ENCODE results near the gene DVL1. TPM values are rescaled to one million over a fixed set of nuclear protein-coding genes. Genes with fewer than 3 reads are reported as not detected.
A peak's percentile ranks its signal among the peaks of the same experiment; 100 is the strongest.

Gene DVL1
- total RNA-seq, 8 experiments from 2014 or later: 47.8 to 81.4 (median 56.8) TPM

DNA sequence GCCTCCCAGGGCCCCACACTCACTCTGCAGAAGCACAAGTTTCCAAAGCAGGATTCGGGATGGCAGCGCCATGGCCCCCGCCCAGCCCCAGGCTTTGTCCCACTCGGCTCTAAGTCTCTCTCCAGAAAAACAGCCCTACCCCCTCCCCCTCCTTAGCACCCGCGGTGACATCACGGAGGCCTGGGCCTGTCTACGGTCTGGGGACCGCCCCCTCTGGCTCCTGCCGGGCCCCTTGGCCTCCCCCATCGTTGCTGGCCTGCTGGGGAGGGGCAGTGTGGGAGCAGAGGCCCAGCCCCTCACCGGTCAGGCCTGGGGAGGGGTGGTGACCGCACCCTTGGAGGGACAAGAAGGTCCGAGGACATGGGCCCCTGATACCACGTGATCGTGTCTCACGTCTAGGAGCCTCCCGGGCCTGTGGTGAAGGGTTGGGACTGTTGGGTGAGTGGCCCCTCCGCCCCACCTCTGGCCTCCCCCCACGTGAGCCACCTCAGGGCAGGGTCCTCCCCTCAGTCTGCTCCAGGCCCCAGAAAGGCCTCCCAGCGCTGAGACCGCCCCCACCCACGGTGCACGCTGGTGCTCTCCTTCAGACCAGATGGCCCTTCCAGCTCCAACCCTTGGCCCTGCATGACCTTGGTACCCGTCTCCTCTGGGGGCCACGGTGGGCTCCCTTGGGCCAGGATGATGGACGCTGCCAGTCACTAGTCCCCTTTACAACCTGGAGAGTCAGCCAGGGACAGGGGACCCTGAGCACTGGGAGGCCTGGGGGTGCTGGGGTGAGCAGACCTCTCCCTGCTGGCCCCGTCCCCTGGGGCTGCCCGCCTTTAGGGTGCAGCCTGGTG lies 9.4 kb upstream of the DVL1 start, which contains the start of gene MXRA8:
MXRA8 (minus strand) TSS at position 123 of the 839 bp plus-strand sequence; CDS start at position 72, 51 bp downstream.
- in situ Hi-C loops (cut with MboI; ENCODE audit: low pct_unique_long_range_greater_than_20kb in 2 of 9, low sequenced_read_pairs in 9 of 9, unreplicated experiment in 9 of 9): no loop called here

DNA sequence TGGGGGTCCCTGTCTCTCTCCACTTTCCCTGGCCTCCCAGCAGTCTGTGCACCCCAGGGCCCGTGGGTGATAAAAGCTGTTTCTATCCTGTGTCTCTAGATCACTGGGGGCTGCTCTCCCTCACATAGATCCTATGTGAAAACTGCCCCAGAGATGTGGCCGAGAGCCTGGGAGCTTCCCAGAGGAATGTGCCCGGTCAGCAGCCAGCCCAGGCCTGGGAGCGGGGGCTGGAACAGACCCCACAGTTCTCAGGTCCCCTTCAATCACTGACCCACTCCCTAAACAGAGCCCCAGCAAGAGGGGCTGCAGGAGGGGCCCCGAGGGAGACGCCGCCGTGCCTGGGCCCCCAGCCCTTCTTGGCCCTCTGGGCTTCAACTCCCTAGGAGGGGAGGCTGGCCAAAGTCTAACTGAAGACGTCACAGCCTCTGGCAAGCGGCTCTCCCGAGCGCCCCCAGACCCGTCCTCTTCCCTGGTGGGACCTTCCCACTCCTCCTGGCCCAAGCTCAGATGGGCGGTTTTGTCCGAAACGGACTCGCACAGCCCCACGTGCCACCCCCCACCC lies 8.7 kb upstream of the DVL1 start:
- peak overlapping the region; percentile 26 to 31 for H3K27ac ChIP-seq
- in situ Hi-C loops (cut with MboI; ENCODE audit: low pct_unique_long_range_greater_than_20kb in 2 of 9, low sequenced_read_pairs in 9 of 9, unreplicated experiment in 9 of 9): no loop called here
- peaks cover 49 to 69% of the 10 kb centered on the region in 2 donors for H3K4me1 ChIP-seq (replicated peaks in 1 of 2)
- 0 to 60% (median 20%) methylated on average over 1 of the region's 18 CpGs; no CpG with 5 or more reads in 7 of the 10 experiments for WGBS, 10 experiments
- H3K4me3 ChIP-seq: peak overlapping the region in 4 of 5 donors; percentile 14 to 28 (median 18)
- peak; percentile 1 to 24 (median 18) for ATAC-seq (replicated peaks in 6 of 8)

More for the DNA sequence above, 9.4 kb upstream of the DVL1 start, which contains the start of gene MXRA8:
- 48 to 94% (median 85%) methylated on average over 2 to 7 of the region's 29 CpGs; no CpG with 5 or more reads in 7 of the 10 experiments for WGBS, 10 experiments
- Histone ChIP-seq H3K4me1 (replicated peaks in 1 of 2) (peaks cover 49 to 63% of the 10 kb centered on the region in 2 donors), H3K27ac (peak within 1 kb of the TSS; percentile 26 to 76), H3K4me3 (peak within 1 kb of the TSS in 4 of 5 donors; percentile 14 to 28 (median 18))
- ATAC-seq (replicated peaks in 6 of 8): peak; percentile 38 to 77 (median 62)

DNA sequence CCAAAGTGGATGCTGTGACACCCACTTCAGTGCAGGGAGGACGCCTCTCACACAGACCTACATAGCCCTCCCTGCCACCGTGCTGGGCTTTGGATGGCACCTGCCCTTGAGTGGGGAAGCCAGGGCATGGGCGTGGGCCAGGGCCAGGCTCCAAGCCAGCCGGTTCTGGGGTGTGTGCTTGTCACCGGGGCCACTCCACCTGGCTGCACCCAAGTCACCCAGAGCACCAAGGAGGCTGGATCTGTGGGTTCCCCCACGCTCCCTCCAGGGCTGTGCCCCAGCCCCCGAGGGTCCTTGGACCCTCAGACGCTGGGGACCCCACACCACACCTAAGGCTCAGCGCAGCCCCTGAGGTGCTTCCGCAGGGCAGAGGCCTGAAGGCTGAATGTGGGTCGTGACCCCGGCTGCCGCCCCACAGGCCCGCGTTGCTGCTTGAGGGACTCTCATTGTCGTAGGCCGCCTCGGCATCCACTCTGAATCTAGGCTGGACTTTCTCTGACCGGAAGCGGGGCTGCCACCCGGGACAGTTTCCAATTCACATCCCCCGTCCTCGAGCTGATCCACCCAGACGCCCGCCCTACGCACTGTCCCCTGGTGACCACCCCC lies 7.7 kb upstream of the DVL1 start:
- in situ Hi-C loops (cut with MboI; ENCODE audit: low pct_unique_long_range_greater_than_20kb in 2 of 9, low sequenced_read_pairs in 9 of 9, unreplicated experiment in 9 of 9): no loop called here
- WGBS, 10 experiments: 5 to 85% methylated on average over 4 to 8 of the region's 26 CpGs; no CpG with 5 or more reads in 8 of the 10 experiments

DNA sequence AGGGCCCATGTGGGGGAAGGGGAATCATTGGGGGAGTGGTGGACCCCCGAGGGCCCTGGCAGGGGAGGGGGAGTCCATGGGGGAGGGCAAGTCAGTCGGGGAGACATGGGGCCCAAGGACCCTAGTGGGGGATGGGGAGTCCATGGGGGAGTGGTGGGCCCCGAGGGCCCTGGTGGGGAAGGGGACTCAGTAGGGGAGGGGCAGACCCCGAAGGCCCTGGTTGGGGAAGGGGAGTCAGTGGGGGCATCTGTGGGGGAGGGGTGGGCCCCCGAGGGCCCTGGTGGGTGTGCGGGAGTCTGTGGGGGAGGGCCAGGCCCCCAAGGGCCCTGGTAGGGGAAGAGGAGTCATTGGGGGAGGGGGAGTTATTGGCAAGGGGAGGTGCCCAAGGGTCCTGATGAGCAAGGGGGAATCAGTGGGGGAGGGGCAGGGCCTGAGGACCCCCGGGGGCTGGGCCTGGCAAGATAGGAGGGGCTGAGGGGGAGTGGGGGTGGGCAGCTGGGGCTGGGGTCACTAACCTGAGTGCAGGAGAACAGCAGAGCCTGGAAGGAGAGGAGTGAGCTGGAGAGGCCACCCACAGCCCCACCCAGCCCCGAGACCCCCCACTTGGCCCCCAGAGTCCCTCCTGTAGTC lies 7.1 kb upstream of the DVL1 start:
- no CpG with 5 or more reads among the region's 8 CpGs for WGBS, 10 experiments
- Histone ChIP-seq H3K4me3 (no peak overlapping the region), H3K27ac (no peak overlapping the region), H3K4me1 (replicated peaks in 1 of 2) (peaks cover 53 to 75% of the 10 kb centered on the region in 2 donors)
- no peak for ATAC-seq (replicated peaks in 6 of 8)
- in situ Hi-C loops (cut with MboI; ENCODE audit: low pct_unique_long_range_greater_than_20kb in 2 of 9, low sequenced_read_pairs in 9 of 9, unreplicated experiment in 9 of 9): no loop called here

More for the DNA sequence above, 7.7 kb upstream of the DVL1 start:
- H3K4me1 ChIP-seq (replicated peaks in 1 of 2): peaks cover 50 to 73% of the 10 kb centered on the region in 2 donors
- no peak overlapping the region for H3K4me3 ChIP-seq
- no peak for ATAC-seq (replicated peaks in 6 of 8)
- H3K27ac ChIP-seq: no peak overlapping the region

DNA sequence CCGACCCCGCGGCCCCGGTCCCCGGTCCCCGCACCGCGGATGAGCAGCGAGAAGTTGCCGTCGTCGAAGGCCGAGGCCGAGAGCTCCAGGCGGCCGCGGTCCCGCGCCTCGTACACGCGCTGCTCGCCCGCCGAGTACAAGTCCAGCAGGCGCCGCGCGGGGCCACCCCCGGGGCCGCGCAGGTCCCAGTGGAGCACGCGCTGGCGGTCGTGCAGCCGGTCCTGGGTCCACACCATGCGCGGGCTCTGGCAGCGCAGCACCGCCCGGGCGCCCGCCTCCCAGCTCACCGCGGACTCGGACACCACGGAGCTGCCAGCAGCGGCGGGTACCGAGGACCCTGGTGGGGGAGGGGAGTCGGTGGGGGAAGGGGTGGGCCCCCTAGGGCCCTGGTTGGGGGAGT lies 6.2 kb upstream of the DVL1 start:
- in situ Hi-C loops (cut with MboI; ENCODE audit: low pct_unique_long_range_greater_than_20kb in 2 of 9, low sequenced_read_pairs in 9 of 9, unreplicated experiment in 9 of 9): no loop called here
- Histone ChIP-seq H3K27ac (no peak overlapping the region), H3K4me1 (replicated peaks in 1 of 2) (peaks cover 48 to 70% of the 10 kb centered on the region in 2 donors), H3K4me3 (peak overlapping the region in 2 of 5 donors; percentile 5 to 22)
- peak in 2 of 8 experiments; percentile 15 to 16 for ATAC-seq (replicated peaks in 6 of 8)
- WGBS, 10 experiments: no CpG with 5 or more reads among the region's 52 CpGs

DNA sequence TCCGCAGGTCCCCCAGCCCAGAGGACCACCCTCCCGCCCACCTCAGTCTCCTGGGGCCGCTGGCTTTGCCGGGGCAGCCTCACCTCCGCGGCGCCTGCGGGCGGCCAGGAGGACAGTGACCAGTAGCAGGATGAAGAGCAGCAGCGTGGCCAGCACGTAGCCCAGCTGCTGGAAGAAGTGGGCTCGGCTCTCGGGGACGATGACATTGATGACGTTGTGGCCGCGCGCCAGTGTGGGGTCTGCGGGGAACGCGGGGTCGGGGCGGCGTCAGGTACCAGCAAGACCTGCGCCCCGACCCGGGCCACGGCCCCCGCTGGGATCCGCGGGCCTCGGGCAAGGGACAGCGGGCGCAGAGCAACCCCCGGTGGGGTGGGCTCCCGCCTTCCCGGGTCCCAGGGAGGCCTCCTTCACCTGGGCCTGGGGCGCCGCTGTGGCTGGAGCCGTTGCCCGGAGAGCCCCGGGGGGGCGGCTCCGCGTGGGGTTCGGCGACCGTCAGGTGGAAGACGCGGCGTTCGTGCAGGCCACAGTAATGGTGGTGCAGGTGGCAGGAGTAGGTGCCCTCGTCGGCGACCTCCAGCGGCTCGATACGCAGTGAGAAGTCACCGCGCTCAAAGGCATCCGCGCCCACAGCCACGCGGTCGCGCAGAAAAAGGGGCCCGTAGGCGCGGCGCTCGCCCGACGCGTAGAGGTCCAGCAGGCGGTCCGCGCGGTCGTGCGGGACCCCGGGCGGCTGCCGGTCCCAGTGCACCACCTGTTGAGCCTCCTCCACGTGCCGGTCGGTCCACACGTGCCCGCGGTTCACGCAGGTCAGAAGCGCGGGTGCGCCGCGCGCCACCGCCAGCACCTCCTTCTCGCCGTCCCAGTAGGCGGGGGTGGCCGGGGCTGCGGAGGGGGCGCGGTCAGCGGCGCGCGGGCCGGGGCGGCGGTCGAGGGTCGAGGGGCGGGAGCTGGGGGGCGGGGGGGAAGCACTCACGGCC lies 5.3 kb upstream of the DVL1 start:
- peak overlapping the region in 3 of 5 donors; percentile 7 to 21 (median 17) for H3K4me3 ChIP-seq
- no peak for ATAC-seq (replicated peaks in 6 of 8)
- WGBS, 10 experiments: 35 to 82% (median 66%) methylated on average over 2 to 24 of the region's 116 CpGs; no CpG with 5 or more reads in 7 of the 10 experiments
- H3K27ac ChIP-seq: no peak overlapping the region
- peaks cover 41 to 62% of the 10 kb centered on the region in 2 donors for H3K4me1 ChIP-seq (replicated peaks in 1 of 2)
- in situ Hi-C loops (cut with MboI; ENCODE audit: low pct_unique_long_range_greater_than_20kb in 2 of 9, low sequenced_read_pairs in 9 of 9, unreplicated experiment in 9 of 9): no loop called here

DNA sequence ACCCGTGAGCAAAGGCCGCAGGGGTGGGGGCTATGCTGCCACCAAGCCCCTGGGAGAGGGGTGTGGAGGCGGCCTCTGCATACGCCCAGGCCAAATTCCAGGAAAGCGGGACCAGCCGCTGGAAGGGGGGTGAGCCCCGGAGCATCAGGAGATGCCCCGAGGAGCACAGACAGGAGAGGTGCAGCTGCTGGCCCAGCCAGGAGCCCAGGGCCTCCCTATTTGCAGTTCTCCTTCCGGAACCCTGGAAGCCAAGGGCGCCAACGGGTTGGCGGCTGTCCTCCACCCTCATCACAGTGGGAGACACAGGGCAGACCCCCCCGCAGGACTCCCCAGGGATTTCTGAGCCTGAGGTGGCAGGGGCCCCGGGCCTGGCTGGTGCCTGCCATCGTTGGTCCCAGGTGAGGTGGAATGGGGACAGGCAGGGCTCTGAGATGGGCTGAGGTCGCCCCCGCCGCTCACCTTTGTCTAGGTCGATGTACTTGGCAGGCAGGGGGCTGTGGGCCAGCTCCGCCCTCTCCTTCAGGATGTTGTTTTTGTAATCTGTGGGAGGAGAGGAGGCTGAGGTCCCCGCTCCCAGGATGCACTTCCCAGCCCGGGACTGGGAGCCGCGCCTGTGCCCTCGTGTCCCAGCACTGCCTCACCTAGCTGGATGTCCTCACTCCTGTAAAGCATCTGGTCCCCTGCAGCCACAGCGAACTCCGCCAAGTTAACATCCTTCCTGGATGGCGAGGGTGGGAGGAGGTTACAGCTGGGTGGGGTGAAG lies 4.4 kb upstream of the DVL1 start:
- in situ Hi-C loops (cut with MboI; ENCODE audit: low pct_unique_long_range_greater_than_20kb in 2 of 9, low sequenced_read_pairs in 9 of 9, unreplicated experiment in 9 of 9): no loop called here
- WGBS, 10 experiments: 47 to 100% (median 64%) methylated on average over 3 to 17 of the region's 28 CpGs; no CpG with 5 or more reads in 6 of the 10 experiments
- no peak for ATAC-seq (replicated peaks in 6 of 8)
- Histone ChIP-seq H3K27ac (no peak overlapping the region), H3K4me1 (replicated peaks in 1 of 2) (peaks cover 31 to 52% of the 10 kb centered on the region in 2 donors), H3K4me3 (peak overlapping the region in 1 of 5 donors; percentile 17)

DNA sequence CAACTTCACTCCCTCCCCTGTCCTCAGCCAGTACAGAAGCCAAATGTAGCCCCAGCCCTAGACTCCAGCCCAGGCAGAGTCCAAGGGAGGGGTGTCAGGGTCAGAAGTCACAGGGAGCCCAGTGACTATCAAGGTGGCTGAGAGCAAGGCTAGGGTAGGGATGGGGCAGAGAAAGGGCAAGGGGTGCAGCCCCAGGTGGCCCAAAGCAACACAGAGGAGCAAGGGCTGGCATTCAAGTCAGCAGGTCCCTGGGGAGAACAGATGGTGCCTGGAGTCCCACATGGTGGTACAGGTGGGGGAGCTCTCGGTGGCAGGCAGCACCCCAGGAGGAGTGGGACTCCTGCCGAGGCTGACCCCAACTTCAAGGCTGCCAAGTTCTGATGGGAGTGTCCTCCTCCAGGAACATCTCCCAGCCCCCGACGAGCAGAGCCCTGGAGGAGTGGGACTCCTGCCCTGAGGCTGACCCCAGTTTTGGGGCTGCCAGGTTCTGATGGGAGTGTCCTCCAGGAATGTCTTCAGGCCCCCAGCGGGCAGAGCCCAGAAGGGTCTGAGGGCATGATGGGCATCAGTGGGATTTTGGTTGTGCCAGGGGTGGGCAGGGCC lies 3.7 kb upstream of the DVL1 start:
- Histone ChIP-seq H3K4me1 (replicated peaks in 1 of 2) (peaks cover 27 to 46% of the 10 kb centered on the region in 2 donors), H3K27ac (no peak overlapping the region)

DNA sequence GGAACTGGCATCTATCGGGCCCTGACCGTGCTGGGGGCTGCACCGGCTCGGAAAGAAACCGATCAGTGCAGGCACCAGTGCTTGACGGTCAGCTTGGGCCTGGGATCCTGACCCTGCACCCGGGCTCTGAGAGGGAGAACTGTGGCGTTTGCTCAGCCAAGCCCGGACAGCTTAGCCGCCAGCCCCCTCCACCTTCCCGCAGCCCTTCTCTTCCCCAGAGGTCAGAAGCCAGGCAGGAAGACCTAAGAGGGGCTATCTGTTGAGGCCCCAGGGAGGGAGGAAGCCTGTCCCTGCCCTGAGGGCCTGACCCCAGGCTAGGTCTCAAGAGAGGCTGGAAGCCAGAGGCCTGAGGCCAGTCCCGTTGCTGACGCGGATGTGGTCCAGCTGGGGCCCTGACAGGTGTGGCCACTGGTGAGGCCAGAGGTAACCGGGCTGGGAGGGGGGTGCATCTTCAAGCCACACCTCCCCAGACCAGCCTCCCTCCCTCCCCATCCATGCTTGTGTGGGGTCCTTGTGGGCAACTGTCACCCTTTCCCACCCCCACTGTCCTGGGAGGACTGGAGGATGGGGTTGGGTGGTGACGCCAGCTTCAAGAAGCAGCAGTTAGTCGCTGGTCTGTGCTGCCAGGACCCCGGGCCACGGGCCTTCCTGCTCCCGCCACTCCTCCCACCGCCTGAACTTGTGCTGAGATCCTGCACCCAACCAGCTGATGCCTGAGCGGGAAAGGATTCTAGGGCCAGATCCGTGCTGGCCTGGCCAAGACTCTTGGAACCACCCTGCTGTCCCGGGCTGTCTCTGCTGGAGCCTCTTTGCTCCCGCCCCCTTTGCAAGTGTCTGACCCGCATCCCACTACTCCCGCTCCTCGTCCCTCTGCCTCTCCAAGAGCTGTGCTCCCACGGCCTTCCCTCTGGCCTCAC lies 2.6 kb upstream of the DVL1 start:
- peak in 2 of 8 experiments; percentile 6 to 8 for ATAC-seq (replicated peaks in 6 of 8)
- in situ Hi-C loops (cut with MboI; ENCODE audit: low pct_unique_long_range_greater_than_20kb in 2 of 9, low sequenced_read_pairs in 9 of 9, unreplicated experiment in 9 of 9): no loop called here
- H3K4me3 ChIP-seq: peak overlapping the region; percentile 21 to 37 (median 24)
- peaks cover 29 to 45% of the 10 kb centered on the region in 2 donors for H3K4me1 ChIP-seq (replicated peaks in 1 of 2)
- peak overlapping the region; percentile 36 to 70 for H3K27ac ChIP-seq
- 20 to 80% (median 64%) methylated on average over 1 to 13 of the region's 29 CpGs; no CpG with 5 or more reads in 6 of the 10 experiments for WGBS, 10 experiments

More for the DNA sequence above, 3.7 kb upstream of the DVL1 start:
- no peak for ATAC-seq (replicated peaks in 6 of 8)
- in situ Hi-C loops (cut with MboI; ENCODE audit: low pct_unique_long_range_greater_than_20kb in 2 of 9, low sequenced_read_pairs in 9 of 9, unreplicated experiment in 9 of 9): no loop called here
- WGBS, 10 experiments: 44 to 60% methylated on average over 1 to 3 of the region's 5 CpGs; no CpG with 5 or more reads in 8 of the 10 experiments
- H3K4me3 ChIP-seq: no peak overlapping the region
